SK-N-SH (cell line): Measurements from ENCODE around the gene DERA. TPM values are rescaled to one million over a fixed set of nuclear protein-coding genes. Genes with fewer than 3 reads are reported as not detected.
A peak's percentile ranks its signal among the peaks of the same experiment; 100 is the strongest.
"Not testable (repeated sequence)": the region's sequence is repeated elsewhere in the genome, so short reads cannot be mapped to it uniquely, and the experiment has no call there.

Source experiments
- CTCF ChIA-PET: fragments of 300-600, 350-600 bp; formaldehyde crosslinking; extraction: SDS; loops from one replicate; lab custom pipeline; 2021; lab: Yijun Ruan, JAX
- POLR2A ChIA-PET: fragments of 350-600 bp; sonication (Branson Sonifier 250); formaldehyde crosslinking; extraction: SDS; loops from one replicate; lab custom pipeline; 2020; ENCODE audit warnings: antibody characterized with exemption, inconsistent platforms; lab: Yijun Ruan, JAX
- DNase-seq: peaks from one replicate; pipeline ENCODE4 v3.0.0; 2012
- H2AFZ ChIP-seq: fragments of 200-600 bp; sonication (generic); 2 replicates; pipeline ENCODE4 v1.8.1; 2016; ENCODE audit warnings: antibody characterized with exemption, mild to moderate bottlenecking, low read depth
- H3F3A ChIP-seq: fragments of 200-600 bp; sonication (generic); replicated peaks from 2 replicates; pipeline ENCODE3; 2016; ENCODE audit warnings: antibody characterized with exemption, mild to moderate bottlenecking; ENCODE audit not compliant: insufficient read depth
- H3K27ac ChIP-seq, 2 experiments: fragments of 200-500 bp in 1 of 2; fragments of 200-600 bp in 1 of 2; sonication (Bioruptor generic) in 1 of 2; sonication (generic), shearing (Covaris generic) in 1 of 2; 2 replicates each; pipeline versions ENCODE4 v1.5.1 to v1.6.1; 2014 to 2016; ENCODE audit warnings: low read depth in 2 of 2, inconsistent platforms in 1 of 2, low read length in 1 of 2, mild to moderate bottlenecking in 1 of 2, mixed read lengths in 1 of 2
- H3K27me3 ChIP-seq: fragments of 200-600 bp; sonication (generic), shearing (Covaris generic); 2 replicates; pipeline ENCODE4 v1.6.1; 2016; ENCODE audit warnings: mixed run types; ENCODE audit not compliant: insufficient read depth
- H3K36me3 ChIP-seq, 2 experiments: fragments of 200-500 bp in 1 of 2; fragments of 200-600 bp in 1 of 2; sonication (Bioruptor generic) in 1 of 2; sonication (generic) in 1 of 2; replicated peaks in 1 of 2; 2 replicates each; pipeline versions ENCODE3 to v1.5.1; 2014 to 2016; ENCODE audit warnings: low read length in 1 of 2, mild to moderate bottlenecking in 1 of 2; ENCODE audit not compliant: insufficient read depth in 2 of 2, control insufficient read depth in 1 of 2
- H3K4me1 ChIP-seq, 2 experiments: fragments of 200-500 bp in 1 of 2; fragments of 200-600 bp in 1 of 2; sonication (Bioruptor generic) in 1 of 2; sonication (generic), shearing (Covaris generic) in 1 of 2; 2 replicates each; pipeline versions ENCODE4 v1.5.1 to v1.6.1; 2014 to 2016; ENCODE audit warnings: low read depth in 1 of 2, low read length in 1 of 2, mixed run types in 1 of 2; ENCODE audit not compliant: insufficient read depth in 2 of 2, control insufficient read depth in 1 of 2
- H3K4me2 ChIP-seq: fragments of 200-600 bp; sonication (generic), shearing (Covaris generic); 2 replicates; pipeline ENCODE4 v1.6.1; 2017; ENCODE audit warnings: mixed run types
- H3K4me3 ChIP-seq, 2 experiments: fragments of 200-500 bp in 1 of 2; fragments of 200-600 bp in 1 of 2; sonication (Bioruptor generic) in 1 of 2; sonication (generic), shearing (Covaris generic) in 1 of 2; 2 replicates each; pipeline versions ENCODE4 v1.5.1 to v1.8.1; 2014 to 2016; ENCODE audit warnings: low read depth in 2 of 2, inconsistent platforms in 1 of 2, low read length in 1 of 2, mild to moderate bottlenecking in 1 of 2, mixed read lengths in 1 of 2, moderate library complexity in 1 of 2
- H3K79me2 ChIP-seq: fragments of 200-600 bp; sonication (generic); 2 replicates; pipeline ENCODE4 v1.8.1; 2017; ENCODE audit warnings: mild to moderate bottlenecking; ENCODE audit not compliant: insufficient read depth
- H3K9ac ChIP-seq: fragments of 200-600 bp; sonication (generic); 2 replicates; pipeline ENCODE4 v1.6.1; 2017; ENCODE audit warnings: mixed run types
- H3K9me2 ChIP-seq: fragments of 200-600 bp; sonication (generic); 2 replicates; pipeline ENCODE4 v1.6.1; 2017; ENCODE audit warnings: mixed run types
- H3K9me3 ChIP-seq: fragments of 200-600 bp; sonication (generic); 2 replicates; pipeline ENCODE4 v1.6.1; 2017; ENCODE audit warnings: mixed run types, mild to moderate bottlenecking, moderate library complexity
- H4K20me1 ChIP-seq: fragments of 200-600 bp; sonication (generic); 2 replicates; pipeline ENCODE4 v1.6.1; 2017; ENCODE audit warnings: mild to moderate bottlenecking, mixed run types; ENCODE audit not compliant: insufficient read depth
- FOSL2 ChIP-seq: IDR thresholded peaks from 2 replicates; pipeline ENCODE4 v1.4.0; 2012; ENCODE audit warnings: low read depth, mild to moderate bottlenecking, moderate library complexity, borderline replicate concordance
- GATA2 ChIP-seq: sonication (generic); formaldehyde crosslinking; IDR thresholded peaks from 2 replicates; pipeline ENCODE4 v1.5.0; 2020; ENCODE audit warnings: mild to moderate bottlenecking, missing genetic modification reagents
- JUND ChIP-seq: IDR thresholded peaks from 2 replicates; pipeline ENCODE4 v1.4.0; 2012
- MAX ChIP-seq: IDR thresholded peaks from 2 replicates; pipeline ENCODE4 v1.4.0; 2012; ENCODE audit warnings: low read depth
- NFIC ChIP-seq: IDR thresholded peaks from 2 replicates; pipeline ENCODE4 v1.4.0; 2012; ENCODE audit warnings: borderline replicate concordance
- POLR2AphosphoS5 ChIP-seq: IDR thresholded peaks from 2 replicates; pipeline ENCODE4 v1.6.1; 2012; ENCODE audit warnings: low read depth, low read length
- TCF12 ChIP-seq: IDR thresholded peaks from 2 replicates; pipeline ENCODE4 v1.4.0; 2012
- YY1 ChIP-seq: IDR thresholded peaks from 2 replicates; pipeline ENCODE4 v1.4.0; 2012; ENCODE audit warnings: low read depth, mild to moderate bottlenecking
- WGBS: methylation state at CpG from one replicate; pipeline ENCODE4 v1.1.6; 2017; ENCODE audit warnings: low lambda C conversion rate; 5-methylcytosine and 5-hydroxymethylcytosine counted together
- polyA plus RNA-seq, 3 experiments: library from polyadenylated mRNA; depleted of rRNA; stranded (reverse); fragments of >200 nt; gene quantifications; 2 replicates each; pipeline ENCODE4 v1.2.3, GENCODE V29; 2012
- TF ChIP-seq, protein P1 (sequence below): fragments of 150-350 bp; IDR thresholded peaks from 2 replicates; pipeline ENCODE4 v1.6.1; 2016; ENCODE audit warnings: mild to moderate bottlenecking, low read depth, low read length
- TF ChIP-seq, protein P2 (sequence below): fragments of 150-350 bp; IDR thresholded peaks from 2 replicates; pipeline ENCODE4 v1.6.1; 2017; ENCODE audit warnings: antibody characterized with exemption, low read length, low read depth, borderline replicate concordance

The DERA gene
- polyA plus RNA-seq, 1 of the 3 experiments (the other 2 are of a cell fraction): 16.6 TPM

- WGBS: 67% methylated on average over 1 of the region's 1 CpG
- Histone ChIP-seq H4K20me1 (no peaks in the 10 kb centered on the region), H2AFZ (no peak overlapping the region), H3K4me3 (no peak overlapping the region), H3F3A (peaks cover 13% of the 10 kb centered on the region), H3K4me1 (0 out of 4 replicates have a peak, but pooled peaks cover 0 to 6% of the 10 kb centered on the region in 2 experiments), H3K79me2 (no peaks in the 10 kb centered on the region), H3K27me3 (no peaks in the 10 kb centered on the region), H3K9ac (no peak overlapping the region), H3K27ac (peak overlapping the region in 1 of 2 experiments; percentile 43; a peak in 2 of 4 replicates), H3K9me2 (no peaks in the 10 kb centered on the region), H3K9me3 (no peaks in the 10 kb centered on the region), H3K4me2 (peak overlapping the region; percentile 5; the same call in 1 of the 2 replicates), H3K36me3 (peaks cover 20 to 31% of the 10 kb centered on the region in 2 experiments)
- ChIA-PET CTCF (interaction anchor here (1.1 to 1.5 kb wide), 2 partner anchors 20 to 397 kb away, joined by 3 to 4 read pairs; no protein-coding TSS in a partner anchor), POLR2A (no interaction called here)
- TF ChIP-seq FOSL2 (peak; percentile 43; the same call in 1 of the 2 replicates), JUND (peak; percentile 13; the same call in 1 of the 2 replicates)
- TF ChIP-seq, protein P1, sequence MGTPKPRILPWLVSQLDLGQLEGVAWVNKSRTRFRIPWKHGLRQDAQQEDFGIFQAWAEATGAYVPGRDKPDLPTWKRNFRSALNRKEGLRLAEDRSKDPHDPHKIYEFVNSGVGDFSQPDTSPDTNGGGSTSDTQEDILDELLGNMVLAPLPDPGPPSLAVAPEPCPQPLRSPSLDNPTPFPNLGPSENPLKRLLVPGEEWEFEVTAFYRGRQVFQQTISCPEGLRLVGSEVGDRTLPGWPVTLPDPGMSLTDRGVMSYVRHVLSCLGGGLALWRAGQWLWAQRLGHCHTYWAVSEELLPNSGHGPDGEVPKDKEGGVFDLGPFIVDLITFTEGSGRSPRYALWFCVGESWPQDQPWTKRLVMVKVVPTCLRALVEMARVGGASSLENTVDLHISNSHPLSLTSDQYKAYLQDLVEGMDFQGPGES: no peak
- DNase-seq: no peak
These were observed 52.1 kb downstream of the DERA start for GRCh38 chr12:15963271-15963670.

DNA sequence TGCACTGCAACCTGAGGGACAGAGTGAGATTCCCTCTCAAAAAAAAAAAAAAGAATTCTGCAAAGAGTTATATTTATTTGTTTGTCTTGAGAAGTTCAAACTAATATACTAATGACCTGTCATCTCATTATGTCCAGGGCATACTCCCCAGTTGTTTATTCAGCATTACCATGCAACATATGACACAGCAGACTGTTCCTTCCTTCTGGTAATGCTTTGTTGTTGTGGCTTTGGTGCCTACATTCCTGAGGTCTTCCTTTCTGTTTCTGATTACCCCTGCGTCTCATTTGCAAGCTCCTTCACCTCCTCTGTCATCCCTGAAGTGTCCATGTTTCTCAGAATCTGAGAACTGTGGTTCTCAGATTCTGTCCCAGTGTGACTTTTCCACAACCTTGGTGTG, 55.3 kb downstream of the DERA start:
- CTCF ChIA-PET: interaction anchor here (0.9 to 1.2 kb wide), 2 partner anchors 10 to 12 kb away, joined by 3 read pairs; no protein-coding TSS in a partner anchor
- TF ChIP-seq, protein P2, sequence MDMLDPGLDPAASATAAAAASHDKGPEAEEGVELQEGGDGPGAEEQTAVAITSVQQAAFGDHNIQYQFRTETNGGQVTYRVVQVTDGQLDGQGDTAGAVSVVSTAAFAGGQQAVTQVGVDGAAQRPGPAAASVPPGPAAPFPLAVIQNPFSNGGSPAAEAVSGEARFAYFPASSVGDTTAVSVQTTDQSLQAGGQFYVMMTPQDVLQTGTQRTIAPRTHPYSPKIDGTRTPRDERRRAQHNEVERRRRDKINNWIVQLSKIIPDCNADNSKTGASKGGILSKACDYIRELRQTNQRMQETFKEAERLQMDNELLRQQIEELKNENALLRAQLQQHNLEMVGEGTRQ: no peak
- no peak for TF ChIP-seq MAX
- TF ChIP-seq GATA2 (CRISPR knock-in tag): no peak
- TF ChIP-seq POLR2AphosphoS5: no peak
- no peak for TF ChIP-seq YY1
- TF ChIP-seq NFIC: no peak
- TF ChIP-seq TCF12: peak; percentile 15; the same call in 1 of the 2 replicates

DNA sequence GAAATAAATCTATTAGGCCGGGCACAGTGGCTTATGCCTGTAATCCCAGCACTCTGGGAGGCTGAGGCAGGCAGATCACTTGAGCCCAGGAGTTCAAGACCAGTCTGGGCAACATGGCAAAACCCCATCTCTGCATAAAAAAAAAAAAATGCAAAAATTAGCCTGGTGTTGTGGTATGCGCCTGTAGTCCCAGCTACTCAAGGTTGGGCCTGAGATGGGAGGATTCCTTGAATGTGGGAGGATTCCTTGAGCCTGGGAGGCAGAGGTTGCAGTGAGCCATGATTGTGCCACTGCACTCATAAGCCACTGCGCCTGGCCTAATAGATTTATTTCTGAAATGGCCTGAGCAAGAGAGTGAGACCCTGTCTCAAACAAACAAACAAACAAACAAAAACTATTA, 55.9 kb downstream of the DERA start:
- H3K9me2 ChIP-seq, H3K27me3 ChIP-seq, H3K79me2 ChIP-seq, H3K9me3 ChIP-seq, H3K4me3 ChIP-seq, H3K9ac ChIP-seq, H3K4me1 ChIP-seq, POLR2A ChIA-PET, DNase-seq, H4K20me1 ChIP-seq, H2AFZ ChIP-seq, H3K4me2 ChIP-seq: not testable (repeated sequence)
- WGBS: 98% methylated on average over 3 of the region's 3 CpGs
- Histone ChIP-seq H3K36me3 (peaks cover 21 to 22% of the 10 kb centered on the region in 2 experiments), H3K27ac (peak overlapping the region in 1 of 2 experiments; percentile 17; a peak in 1 of 4 replicates), H3F3A (peaks cover 13% of the 10 kb centered on the region)
- CTCF ChIA-PET: interaction anchor here (1.2 kb wide), 1 partner anchor 12 kb away, joined by 3 read pairs; no protein-coding TSS in a partner anchor

More for the DNA sequence above, 55.3 kb downstream of the DERA start:
- no peaks in the 10 kb centered on the region for H4K20me1 ChIP-seq
- peaks cover 13% of the 10 kb centered on the region for H3F3A ChIP-seq
- POLR2A ChIA-PET: no interaction called here
- no peak overlapping the region for H3K4me3 ChIP-seq
- H3K9me2 ChIP-seq: no peaks in the 10 kb centered on the region
- 0 out of 4 replicates have a peak, but pooled peaks cover 0 to 6% of the 10 kb centered on the region in 2 experiments for H3K4me1 ChIP-seq
- H2AFZ ChIP-seq: no peak overlapping the region
- no peak overlapping the region for H3K4me2 ChIP-seq
- H3K9me3 ChIP-seq: no peaks in the 10 kb centered on the region
- H3K9ac ChIP-seq: no peak overlapping the region
- DNase-seq: no peak
- no peaks in the 10 kb centered on the region for H3K27me3 ChIP-seq
- 68% methylated on average over 1 of the region's 1 CpG for WGBS
- H3K79me2 ChIP-seq: no peaks in the 10 kb centered on the region
- H3K27ac ChIP-seq: peak overlapping the region in 1 of 2 experiments; percentile 17; a peak in 1 of 4 replicates
- H3K36me3 ChIP-seq: peaks cover 22 to 27% of the 10 kb centered on the region in 2 experiments
